Measurements from ENCODE around the gene ETNK1.

Gene ETNK1

DNA sequence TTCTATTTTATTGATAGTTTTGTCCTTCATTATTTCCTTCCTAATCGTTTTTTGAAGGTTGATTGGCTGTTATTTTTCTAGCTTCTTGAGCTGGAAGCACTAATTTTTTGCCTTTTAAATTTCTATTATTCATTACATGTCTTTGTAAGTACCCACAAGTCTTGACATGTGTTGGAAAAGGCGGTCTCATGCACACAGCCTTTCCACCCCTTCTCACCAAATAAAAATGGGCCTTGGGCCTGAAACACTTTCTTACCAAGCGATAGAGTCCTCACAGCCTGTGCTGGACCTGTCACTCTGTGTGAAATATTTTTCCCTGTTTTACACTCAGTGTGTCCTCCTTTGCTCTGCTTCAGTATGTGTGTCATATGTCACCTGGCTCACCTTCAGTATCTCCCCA lies 9.9 kb downstream of the ETNK1 start:
- DNase-seq (ENCODE audit: low read depth) = no peak

DNA sequence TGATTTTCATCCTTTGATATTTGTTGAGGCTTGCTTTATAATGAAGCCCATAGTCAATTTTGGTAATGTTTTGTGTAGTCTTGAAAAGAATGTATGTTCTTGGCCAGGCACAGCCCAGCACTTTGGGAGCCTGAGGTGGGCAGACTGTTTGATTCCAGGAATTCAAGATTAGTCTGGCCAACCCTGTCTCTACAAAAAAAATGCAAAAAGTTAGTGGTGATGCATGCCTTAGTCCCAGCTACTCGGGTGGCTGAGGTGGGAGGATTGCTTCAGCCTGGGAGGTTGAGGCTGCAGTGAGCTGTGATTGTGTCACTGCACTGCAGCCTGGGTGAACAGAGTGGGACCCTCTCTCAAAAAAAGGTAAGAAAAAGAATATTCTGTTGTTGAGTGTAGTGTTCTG lies 10.8 kb downstream of the ETNK1 start:
- DNase-seq (ENCODE audit: low read depth) = no peak

GRCh38 chr12:22640851-22641250 lies 15.9 kb downstream of the ETNK1 start:
- DNase-seq (ENCODE audit: low read depth) = no peak

DNA sequence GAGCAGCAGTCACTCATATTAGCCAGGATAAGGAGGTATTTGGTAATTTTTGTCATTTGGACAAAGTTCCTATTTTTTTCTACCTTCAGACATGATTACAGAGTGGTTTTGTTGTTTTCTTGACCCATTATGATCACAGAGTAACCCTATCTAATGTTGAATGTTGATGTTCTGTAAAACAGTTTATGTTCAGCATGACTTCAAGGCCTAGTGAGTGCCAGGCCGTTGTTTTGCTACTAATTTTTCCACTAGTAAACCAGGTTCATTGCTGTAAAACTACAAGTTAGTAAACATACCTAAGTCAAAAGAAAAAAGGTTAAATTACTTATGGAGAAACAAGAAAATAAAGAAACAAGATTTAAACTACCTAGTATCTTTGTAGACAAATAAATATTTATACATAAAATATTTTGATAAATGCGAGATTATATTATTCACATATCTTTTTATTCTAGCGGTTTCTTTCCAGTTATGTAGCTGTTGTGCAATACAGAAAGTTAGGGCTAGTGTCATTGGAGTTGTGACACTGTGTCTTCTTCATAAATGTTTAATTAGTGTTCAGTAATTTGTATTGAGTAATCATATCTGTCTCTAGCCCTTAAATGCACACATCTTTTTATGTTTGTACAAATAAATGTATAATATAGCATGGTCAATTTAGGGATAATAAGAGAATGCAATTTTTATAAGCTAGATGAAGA lies 16.5 kb downstream of the ETNK1 start:
- DNase-seq (ENCODE audit: low read depth) = no peak

- DNase-seq (ENCODE audit: low read depth) = no peak
Measured at GRCh38 chr12:22648668-22649067, 23.7 kb downstream of the ETNK1 start.

GRCh38 chr12:22653075-22653474 lies 28.1 kb downstream of the ETNK1 start:
- DNase-seq (ENCODE audit: low read depth) = no peak

- no peak for DNase-seq (ENCODE audit: low read depth)
Measured at GRCh38 chr12:22653791-22654190, 28.8 kb downstream of the ETNK1 start.

- DNase-seq (ENCODE audit: low read depth) = no peak
Measured at GRCh38 chr12:22656376-22656775, 31.4 kb downstream of the ETNK1 start.

- no peak for DNase-seq (ENCODE audit: low read depth)
Measured at GRCh38 chr12:22656831-22657230, 31.9 kb downstream of the ETNK1 start.

DNA sequence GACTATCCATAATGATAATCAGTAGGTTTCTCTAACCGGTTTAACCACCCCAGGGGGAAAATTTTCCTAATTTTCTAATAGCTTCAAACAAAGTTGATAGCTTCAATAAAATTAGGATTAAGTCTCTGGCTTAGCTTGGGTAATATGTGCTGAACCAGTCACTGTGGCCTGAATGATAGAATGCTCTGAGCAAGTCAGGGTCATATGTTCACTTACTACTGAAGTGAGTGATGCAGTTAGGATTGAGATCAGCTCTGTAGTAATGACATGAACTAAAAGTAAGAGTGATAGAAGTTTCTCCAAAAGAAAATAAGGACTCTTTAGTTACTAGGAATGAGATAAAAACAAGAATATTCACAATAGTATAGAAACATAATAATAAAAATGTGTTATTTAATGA lies 32.6 kb downstream of the ETNK1 start:
- no peak for DNase-seq (ENCODE audit: low read depth)

DNA sequence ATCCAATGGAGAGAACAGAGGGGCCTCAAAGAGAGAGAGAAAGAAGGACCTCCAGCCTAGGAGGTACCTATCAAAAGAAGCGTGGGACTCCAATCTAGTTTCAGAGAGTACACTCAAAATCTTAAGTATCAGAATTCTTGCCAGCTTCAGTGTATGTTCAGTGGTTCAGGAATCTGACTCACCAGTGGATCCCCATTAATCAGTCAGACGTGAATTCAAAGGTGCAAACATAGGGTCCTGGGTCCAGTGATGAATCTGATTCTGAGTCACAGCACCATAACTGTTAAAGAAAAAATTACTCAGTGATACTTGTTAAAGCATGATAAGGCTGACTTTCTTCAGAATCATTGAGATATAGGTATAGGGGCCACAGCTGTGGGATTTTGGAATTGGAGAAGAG lies 33.2 kb downstream of the ETNK1 start:
- DNase-seq (ENCODE audit: low read depth) = no peak

DNA sequence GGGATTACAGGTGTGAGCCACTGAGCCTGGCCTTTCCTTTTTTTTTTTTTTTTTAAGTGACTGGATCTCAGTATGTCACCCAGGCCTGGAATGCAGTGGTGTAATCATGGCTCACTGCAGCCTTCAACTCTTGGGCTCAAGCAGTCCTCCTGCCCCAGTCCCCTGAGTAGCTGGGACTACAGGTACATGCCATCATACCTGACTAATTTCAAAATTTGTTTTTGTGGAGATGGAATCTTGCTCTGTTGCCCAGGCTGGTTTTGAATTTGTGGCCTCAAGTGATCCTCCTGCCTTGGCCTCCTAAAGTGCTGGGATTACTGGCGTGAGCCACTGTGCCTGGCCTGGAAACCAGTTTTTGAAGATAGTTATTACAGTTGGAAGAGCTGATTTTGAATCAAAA lies 37.4 kb downstream of the ETNK1 start:
- DNase-seq (ENCODE audit: low read depth) = no peak

- no peak for DNase-seq (ENCODE audit: low read depth)
Measured at GRCh38 chr12:22665476-22665875, 40.5 kb downstream of the ETNK1 start.

GRCh38 chr12:22667122-22667521 lies 42.2 kb downstream of the ETNK1 start:
- no peak for DNase-seq (ENCODE audit: low read depth)

GRCh38 chr12:22668441-22668840 lies 43.5 kb downstream of the ETNK1 start:
- DNase-seq (ENCODE audit: low read depth) = no peak

GRCh38 chr12:22670762-22671161 lies 45.8 kb downstream of the ETNK1 start:
- no peak for DNase-seq (ENCODE audit: low read depth)

- no peak for DNase-seq (ENCODE audit: low read depth)
Measured at GRCh38 chr12:22672951-22673350, 48.0 kb downstream of the ETNK1 start.

GRCh38 chr12:22677781-22678574 lies 53.0 kb downstream of the ETNK1 start:
- DNase-seq (ENCODE audit: low read depth) = no peak

DNA sequence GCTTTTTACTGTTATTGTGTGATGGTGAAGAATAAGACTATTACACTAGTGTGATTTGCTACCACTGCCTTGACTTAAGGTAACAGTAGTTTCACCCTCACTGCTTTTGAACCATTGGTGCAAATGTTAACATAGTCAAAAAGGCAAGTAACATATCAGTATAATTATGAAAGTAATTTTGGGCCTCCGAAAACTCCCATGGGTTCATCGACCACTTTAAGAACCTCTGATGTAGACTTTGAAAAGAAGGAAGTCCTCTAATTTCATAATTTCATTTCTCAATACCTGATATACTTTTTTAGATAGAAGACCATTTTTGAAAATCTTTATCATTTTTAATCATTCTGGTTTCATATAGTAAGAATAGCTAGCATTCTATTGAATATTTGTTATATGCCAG lies 57.7 kb downstream of the ETNK1 start:
- DNase-seq (ENCODE audit: low read depth) = no peak

DNA sequence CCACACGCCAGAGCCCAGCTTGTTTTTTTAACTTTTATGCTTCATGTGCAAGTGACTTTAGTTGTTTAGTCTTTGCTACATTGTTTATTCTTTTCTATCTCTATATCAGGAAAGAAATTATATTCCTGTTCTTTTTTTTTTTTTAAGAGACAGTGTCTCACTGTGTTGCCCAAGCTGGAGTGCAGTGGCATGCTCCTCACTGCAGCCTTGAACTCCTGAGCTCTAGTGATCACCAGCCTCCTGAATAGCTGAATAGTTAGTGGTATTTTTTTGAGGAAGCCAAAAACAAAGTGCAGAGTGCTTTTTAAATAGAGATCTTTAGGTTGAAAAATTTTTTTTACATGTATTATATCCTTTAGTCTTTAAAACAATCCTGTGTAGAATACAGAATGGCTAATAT lies 58.2 kb downstream of the ETNK1 start:
- DNase-seq (ENCODE audit: low read depth) = no peak

GRCh38 chr12:22684140-22685118 lies 59.5 kb downstream of the ETNK1 start:
- no peak for DNase-seq (ENCODE audit: low read depth)

GRCh38 chr12:22686193-22686592 lies 61.2 kb downstream of the ETNK1 start:
- DNase-seq (ENCODE audit: low read depth) = no peak
